NCI-H2107 treated with DMSO at 0.1 percent for 48 hours (cell line): Measurements from ENCODE around the gene DOCK6.

Source experiments
- DNase-seq: peaks from one replicate; lab custom pipeline; 2025; ENCODE audit not compliant: unreplicated experiment; lab: John Stamatoyannopoulos, UW

DOCK6 gene, protein sequence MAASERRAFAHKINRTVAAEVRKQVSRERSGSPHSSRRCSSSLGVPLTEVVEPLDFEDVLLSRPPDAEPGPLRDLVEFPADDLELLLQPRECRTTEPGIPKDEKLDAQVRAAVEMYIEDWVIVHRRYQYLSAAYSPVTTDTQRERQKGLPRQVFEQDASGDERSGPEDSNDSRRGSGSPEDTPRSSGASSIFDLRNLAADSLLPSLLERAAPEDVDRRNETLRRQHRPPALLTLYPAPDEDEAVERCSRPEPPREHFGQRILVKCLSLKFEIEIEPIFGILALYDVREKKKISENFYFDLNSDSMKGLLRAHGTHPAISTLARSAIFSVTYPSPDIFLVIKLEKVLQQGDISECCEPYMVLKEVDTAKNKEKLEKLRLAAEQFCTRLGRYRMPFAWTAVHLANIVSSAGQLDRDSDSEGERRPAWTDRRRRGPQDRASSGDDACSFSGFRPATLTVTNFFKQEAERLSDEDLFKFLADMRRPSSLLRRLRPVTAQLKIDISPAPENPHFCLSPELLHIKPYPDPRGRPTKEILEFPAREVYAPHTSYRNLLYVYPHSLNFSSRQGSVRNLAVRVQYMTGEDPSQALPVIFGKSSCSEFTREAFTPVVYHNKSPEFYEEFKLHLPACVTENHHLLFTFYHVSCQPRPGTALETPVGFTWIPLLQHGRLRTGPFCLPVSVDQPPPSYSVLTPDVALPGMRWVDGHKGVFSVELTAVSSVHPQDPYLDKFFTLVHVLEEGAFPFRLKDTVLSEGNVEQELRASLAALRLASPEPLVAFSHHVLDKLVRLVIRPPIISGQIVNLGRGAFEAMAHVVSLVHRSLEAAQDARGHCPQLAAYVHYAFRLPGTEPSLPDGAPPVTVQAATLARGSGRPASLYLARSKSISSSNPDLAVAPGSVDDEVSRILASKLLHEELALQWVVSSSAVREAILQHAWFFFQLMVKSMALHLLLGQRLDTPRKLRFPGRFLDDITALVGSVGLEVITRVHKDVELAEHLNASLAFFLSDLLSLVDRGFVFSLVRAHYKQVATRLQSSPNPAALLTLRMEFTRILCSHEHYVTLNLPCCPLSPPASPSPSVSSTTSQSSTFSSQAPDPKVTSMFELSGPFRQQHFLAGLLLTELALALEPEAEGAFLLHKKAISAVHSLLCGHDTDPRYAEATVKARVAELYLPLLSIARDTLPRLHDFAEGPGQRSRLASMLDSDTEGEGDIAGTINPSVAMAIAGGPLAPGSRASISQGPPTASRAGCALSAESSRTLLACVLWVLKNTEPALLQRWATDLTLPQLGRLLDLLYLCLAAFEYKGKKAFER (N-terminal part only)

DNA sequence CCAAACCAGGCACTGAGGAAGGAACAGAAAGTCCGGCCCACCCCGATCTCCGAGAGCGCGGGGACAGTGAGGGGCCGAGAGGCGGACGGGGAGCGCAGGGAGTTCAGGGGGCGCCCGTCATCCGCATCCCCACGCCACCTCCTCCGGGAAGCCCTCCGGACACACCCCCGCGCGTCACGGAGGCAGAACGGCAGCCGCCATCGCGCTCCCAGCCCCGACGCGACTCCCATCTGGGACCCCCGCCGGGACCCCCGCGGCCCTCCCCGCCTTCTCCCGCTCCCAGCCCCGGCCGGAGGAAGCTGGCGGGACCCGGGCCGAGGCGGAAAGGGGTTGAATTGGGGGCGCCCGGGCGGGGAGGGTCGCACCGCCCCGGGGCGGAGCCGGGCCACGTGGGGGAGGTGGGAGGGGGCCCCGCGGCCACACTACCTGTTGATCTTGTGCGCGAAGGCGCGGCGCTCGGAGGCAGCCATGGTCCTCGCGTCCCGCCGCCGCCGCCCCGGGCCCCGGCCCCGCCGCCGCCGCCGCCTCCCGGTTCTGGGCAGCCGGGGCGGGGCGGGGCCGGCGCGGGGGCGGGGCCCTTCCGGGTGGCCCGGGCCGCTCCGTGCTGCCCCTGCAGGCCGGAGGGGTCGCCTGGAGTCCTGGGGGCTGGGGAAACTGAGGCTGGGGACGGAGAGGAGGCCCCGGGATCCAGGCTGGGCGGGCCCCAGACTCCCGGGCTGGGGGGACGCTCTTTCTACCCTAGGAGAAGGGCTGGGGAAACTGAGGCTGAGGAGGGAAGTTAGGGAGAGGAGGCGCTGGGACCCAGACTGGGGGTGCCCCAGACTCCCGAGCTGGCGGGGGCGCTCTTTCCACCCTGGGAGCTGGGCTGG, at the start of gene DOCK6:
Gene DOCK6 (minus strand): TSS at position 554 of the 869 bp plus-strand sequence. CDS start 84 bp downstream, at position 470.
- no peak for DNase-seq

DNA sequence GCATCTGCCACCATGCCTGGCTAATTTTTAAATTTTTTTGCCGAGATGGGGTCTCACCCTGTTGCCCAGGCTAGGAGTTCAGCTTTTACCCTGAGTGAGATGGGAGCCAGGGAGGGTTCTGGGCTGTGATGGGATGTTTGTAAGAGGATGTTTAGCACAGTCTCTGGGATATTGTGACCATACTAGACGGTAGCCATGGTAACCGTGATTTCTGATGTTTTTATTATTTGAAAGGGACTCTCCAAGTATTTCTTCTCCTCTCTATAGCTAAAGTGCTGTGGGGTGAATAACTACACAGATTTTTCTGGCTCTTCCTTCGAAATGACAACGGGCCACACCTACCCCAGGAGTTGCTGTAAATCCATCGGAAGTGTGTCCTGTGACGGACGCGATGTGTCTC, 44.0 kb upstream of the DOCK6 start:
- no peak for DNase-seq

DNA sequence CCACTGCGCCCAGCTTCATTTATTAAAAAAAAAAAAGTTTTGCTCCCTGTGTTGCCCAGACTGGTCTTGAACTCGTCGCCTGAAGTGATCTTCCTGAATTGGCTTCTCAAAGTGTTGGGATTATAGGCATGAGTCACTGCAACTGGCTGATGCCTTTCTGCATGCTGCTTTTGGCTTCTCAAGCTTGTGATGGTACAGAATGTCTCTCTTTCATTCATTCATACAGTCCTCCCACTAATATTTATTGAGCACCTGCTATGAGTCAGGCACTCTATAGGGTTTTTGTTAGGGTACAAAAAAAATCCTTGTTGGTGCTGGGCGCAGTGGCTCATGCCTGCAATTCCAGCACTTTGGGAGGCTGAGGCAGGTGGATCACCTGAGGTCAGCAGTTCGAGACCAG, 42.6 kb upstream of the DOCK6 start:
- no peak for DNase-seq

DNA sequence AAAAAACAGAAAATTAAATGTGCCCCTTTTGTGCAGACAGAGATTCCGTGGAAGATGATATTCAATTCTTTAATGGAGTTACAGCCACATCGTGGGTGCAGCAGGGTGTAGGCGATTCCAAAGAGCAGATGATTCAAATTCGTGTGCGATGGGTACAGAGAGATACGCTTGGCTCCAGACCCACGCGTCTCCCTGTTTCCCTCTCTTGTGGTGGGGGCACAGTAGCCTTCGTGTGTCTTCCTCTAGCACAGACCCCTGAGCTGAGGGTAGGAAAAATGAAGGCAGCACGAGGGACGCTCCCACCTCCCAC, 38.4 kb upstream of the DOCK6 start:
- no peak for DNase-seq

DNA sequence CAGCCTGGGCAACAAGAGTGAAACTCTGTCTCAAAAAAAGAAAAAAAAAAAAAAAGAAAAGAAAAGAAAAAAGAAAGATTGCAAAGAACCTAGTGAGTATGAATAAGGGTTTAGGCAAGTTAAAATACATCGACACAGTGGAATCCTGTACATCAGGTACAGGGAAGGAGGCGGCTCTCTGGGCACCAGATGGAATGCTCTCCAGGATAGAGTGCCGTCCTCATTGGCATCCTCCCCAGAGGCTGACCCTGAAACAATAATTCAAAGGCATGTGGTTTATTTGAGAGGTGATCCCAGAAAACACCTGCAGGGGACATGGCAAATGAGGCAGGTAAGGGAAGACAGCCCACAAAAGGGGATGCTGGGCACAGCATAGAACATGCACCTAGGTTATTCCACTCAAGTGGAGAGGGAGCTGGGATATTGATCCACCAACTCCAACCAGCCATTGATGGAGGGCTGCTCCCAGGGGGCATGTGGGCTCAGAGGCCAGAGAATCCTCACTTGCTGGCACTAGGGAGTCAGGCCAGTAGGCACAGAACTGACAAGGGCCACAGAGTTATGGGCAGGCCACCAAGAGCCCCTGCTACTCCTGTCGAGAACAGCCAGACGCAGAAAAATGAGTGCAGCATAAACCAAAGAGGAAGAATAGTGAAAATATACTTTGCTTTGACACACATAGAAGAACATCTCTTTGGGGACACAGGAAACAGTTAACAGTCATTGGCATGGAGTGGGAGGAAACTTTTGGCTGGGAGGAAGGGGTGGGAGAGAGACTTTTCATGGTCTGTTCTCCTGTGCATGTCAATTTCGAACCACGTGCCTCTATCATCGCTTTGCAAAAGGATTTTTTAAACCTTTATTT, 37.9 kb upstream of the DOCK6 start:
- DNase-seq = no peak

DNA sequence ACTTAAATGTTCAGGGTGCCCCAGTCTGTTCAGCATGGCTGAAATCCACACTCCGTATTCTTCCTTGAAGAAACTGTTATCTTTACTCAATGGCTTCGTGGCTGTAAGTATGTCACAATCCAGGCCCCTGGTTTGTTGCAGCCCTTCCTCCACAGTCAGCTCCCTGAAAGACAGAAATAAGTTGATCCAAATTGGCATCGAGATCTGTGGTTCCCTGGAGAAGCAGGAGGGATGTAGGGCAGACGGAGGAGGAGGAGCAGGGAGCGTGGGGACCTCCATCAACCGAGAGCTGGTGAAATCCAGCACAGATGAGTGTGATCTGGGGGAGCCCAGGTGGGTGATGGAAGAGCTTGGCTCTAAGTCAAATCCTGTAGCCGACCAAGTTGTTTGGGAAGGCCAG, 33.9 kb upstream of the DOCK6 start:
- DNase-seq = no peak

DNA sequence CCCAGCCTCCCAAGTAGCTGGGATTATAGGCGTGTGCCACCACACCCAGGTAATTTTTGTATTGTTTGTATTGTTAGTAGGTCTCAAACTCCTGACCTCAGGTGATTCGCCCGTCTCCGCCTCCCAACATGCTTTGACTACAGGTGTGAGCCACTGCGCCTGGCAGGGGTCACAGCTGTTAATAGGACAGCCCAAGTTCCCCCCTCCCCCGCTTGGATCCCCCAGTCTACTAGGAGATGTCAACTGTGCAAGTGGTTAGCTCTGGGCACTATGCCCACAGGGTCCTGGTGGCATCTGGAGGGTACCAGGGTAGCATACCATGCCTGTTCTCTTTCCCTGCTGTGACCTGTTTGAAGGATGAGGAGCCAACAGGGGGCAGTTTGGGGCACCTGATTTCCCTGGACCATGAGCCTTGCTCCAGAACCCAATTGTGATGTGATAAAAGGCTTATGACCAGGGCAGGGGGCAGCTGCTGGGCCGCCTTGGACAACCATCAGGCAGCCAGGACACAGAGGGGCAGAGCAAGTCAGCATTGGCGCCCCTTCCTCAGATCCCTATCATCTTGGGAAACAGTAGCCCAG, 33.4 kb upstream of the DOCK6 start, which contains the start of gene TSPAN16:
Gene TSPAN16 (plus strand): TSS at position 496 of the 581 bp plus-strand sequence. CDS start 138 bp downstream, outside the sequence.
- no peak for DNase-seq

DNA sequence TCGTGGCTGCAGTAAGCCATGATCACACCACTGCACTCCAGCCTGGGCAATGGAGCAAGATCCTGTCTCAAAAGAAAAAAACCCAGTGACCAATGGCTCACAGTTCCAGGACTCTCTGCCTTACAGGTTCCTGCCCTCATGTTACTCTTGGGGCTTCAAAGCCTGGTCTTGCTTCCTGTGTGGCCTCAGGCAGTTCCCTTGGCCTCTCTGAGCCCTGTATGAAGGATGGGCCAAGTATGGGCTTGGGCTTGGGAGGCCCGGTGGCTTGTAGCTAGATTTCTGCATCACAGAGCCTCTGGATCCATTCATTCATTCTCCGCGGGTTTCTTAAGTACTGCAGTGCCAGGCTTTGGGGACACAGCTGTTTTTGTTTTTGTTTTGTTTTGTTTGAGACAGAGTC, 32.9 kb upstream of the DOCK6 start:
- no peak for DNase-seq

DNA sequence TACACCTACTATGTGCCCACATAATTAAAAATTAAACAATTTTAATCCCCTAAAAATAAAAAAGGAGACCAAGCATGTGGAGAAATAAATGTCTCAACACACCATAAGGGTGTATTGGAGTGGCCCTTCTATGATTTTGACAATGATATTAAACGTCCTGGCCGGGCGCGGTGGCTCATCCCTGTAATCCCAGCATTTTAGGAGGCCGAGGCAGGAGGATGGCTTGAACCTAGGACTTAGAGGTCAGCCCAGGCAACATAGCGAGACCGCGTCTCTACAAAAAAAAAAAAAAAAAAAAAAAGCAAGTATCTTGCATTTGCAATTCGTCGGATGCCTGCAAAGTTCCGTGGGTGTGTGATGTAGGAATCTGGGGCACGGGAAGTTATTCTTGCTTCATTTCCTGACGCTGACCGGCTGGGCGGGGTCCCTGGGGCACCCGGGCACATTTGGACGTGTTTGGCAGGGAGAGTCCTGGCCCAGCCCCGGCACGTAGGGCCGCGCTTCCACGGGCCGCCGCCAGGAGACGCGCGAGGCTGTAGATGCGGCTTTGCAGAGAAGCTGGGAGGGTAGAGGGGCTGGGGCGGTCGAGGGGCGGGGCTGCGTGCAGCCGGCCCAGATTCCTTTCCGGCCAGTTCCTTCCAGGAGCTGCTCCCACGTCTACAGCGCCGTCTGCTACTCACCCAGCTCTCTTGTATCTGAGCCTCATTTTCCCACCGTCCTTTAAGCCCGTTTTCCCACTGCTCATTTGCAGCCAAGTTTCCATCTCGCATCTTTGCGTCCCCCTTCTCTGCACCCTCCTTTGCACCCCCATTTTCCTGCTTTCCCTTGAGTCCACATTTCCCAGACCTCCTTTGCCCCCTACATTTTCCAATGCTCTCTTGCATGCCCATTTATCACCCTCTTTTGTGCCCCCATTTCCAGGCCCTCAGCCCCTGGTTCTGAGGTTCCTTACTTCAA, 31.4 kb upstream of the DOCK6 start:
- peak; percentile 30 for DNase-seq

DNA sequence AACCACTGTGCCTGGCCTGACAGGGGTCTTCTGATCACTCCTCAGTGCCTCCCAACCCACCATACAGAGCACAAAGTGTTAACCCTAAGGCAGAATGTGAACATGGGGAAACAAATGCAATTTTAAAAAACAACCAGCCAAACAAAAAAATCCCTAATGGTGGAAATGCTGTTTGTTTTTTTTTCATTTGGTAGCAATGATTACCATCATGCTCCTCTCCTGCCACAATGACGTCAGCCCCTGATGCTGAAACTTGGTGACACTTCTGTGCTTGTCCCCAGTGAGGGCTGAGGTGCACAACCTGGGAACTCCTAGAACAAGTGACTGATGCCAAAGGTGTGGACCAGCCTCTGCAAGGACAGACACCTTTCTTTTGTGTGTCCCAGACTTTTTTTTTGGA, 29.7 kb upstream of the DOCK6 start:
- DNase-seq = no peak

DNA sequence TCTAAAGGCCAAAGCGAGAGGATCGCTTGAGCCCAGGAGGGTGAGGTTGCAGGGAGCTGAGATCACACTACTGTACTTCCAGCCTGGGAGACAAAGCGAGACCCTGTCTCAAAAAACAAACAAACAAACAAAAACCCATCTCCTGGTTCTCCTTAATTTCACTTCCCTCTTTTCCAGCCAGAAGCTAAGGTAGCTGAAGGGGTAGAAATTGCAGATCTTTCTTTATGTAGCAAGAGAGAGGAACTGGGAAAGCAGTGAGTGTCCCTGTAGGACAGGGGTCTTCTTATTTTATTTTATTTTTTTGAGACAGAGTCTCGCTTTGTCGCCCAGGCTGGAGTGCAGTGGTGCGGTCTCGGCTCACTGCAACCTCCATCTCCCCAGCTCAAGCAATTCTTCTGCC, 29.1 kb upstream of the DOCK6 start:
- no peak for DNase-seq

DNA sequence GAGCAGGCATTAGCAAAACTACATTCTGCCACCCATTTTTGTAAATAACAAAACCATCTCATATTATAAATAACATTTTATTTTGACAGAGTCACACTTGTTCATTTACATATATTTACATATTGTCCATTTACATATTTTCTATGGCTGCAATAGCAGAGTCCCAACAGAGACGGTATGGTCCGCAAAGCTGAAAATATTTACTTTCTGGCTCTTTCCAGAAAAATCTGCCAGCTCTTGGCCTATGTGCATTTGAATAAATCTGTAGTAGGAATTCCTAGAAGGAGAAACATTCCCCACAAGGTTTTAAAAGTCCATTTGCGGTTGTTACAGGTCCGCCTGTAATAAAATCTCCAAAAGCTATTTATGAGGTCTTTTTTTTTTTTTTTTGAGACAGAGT, 27.9 kb upstream of the DOCK6 start:
- no peak for DNase-seq

DNA sequence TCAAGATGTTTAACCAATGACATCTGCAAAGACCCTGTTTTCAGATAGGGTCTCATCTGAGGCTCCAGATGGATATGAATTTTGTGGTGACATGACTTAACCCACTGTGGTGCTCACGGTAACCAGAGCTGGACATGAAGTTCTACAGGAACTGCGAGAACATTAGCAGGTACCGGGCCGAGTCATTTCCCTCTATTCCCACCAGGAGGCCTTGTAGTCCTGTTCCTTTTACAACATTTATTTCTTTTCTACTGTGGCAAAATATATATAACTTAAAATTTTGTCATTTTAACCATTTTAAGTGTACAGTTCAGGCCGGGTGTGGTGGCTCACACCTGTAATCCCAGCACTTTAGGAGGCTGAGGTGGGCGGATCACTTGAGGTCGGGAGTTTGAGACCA, 26.0 kb upstream of the DOCK6 start:
- DNase-seq = no peak

DNA sequence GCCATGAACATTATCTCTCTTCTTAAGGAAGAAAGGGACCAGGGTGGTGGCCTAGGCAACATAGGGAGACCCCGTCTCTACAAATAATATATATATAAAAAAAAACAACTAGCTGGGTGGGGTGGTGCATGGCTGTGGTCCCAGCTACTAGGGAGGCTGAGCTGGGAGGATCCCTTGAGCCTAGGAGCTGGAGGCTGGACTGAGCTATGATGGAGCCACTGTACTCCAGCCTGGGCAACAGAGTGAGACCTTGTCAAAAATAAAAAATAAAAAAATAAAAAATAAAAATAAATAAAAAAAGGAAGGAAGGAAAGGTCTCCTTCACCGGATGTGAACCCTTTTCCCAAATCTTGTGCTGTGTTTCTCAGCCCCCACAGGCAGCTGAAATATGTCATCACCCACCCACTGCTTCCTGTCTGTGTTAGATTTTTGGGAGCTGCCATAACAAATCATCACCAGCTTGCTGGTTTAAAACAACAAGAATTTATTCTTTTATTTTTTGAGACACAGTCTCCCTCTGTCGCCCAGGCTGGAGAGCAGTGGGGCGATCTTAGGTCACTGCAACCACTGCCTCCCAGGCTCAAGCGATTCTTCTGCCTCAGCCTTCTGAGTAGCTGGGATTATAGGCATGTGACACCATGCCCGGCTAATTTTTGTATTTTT, 24.1 kb upstream of the DOCK6 start:
- DNase-seq = no peak

DNA sequence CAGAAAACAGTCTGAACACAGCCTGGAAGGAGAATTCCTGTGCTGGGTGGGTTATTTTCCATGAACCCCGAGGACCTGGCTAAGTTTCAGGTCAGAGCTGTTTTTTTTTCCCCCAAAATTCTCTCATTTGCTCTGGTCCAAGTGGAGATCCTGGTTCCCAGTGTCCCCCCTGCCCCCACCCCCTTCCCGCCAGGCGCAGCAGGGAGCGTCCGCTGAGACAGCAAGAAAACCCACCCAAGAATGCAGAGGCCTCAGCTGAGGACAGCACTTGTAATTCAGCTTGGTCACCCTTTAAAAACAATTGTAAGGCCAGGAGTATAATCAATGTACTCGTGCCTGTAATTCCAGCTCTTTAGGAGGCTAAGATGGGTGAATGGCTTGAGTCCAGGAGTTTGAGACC, 22.2 kb upstream of the DOCK6 start:
- DNase-seq = no peak

DNA sequence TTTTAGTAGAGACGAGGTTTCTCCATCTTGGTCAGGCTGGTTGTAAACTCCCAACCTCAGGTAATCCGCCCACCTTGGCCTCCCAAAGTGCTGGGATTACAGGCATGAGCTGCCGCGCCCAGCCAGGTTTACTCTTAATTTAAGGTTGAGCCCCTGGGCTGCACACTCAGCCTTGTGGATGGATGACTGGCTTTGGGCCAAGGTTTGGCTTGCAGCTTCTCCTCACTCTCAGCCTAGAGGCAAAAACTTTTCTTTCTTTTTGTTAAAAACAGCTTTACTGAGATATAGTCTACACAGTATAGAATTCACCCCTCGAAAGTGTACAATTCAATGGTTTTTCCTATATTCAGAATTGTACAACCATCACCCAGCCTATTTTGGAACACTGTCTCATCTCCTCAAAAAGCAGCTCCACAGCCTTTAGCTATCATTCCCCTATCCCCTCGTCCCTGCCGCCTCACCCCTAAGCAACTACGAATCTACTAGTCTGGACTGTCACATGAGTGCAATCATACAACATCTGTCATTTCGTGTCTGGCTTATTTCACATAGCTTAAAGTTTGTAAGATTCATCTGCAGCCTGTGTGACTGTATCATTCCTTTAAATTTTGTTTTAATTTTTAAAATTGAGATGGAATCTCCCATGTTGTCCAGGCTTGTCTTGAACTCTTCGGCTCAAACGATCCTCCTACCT, 19.2 kb upstream of the DOCK6 start:
- DNase-seq = no peak
